A549 (cell line): ENCODE measurements around the gene DMRT1. TPM values are rescaled to one million over a fixed set of nuclear protein-coding genes. Genes with fewer than 3 reads are reported as not detected.

Experiments
- ATAC-seq, 2 experiments: fragments of 200-7000 bp in 1 of 2; fragments of >200 bp in 1 of 2; cut with Nextera tagmentation in 1 of 2; cut with Tn5 transposase in 1 of 2; 3 replicates each; pipeline versions ENCODE4 v1.8.0 to v1.9.1; 2018 to 2020; ENCODE audit warnings: mild to moderate bottlenecking in 1 of 2, moderate library complexity in 1 of 2
- CTCF ChIA-PET: fragments of 300-600 bp; sonication (Branson Sonifier 250); formaldehyde crosslinking; extraction: SDS; loops from one replicate; lab custom pipeline; 2021; ENCODE audit warnings: antibody characterized with exemption, inconsistent platforms; lab: Yijun Ruan, JAX
- POLR2A ChIA-PET: fragments of 350-600 bp; formaldehyde crosslinking; extraction: SDS; loops from one replicate; lab custom pipeline; 2021; ENCODE audit warnings: antibody characterized with exemption, inconsistent platforms; lab: Yijun Ruan, JAX
- DNase-seq, 2 experiments: peaks; one replicate each; pipeline versions ENCODE4 v3.0.0 to v3.0.0-alpha.2; 2011 to 2016; ENCODE audit warnings: low read depth in 1 of 2, low spot score in 1 of 2
- FAIRE-seq: peaks from 2 replicates; lab custom pipeline; 2011; peaks lifted over from hg19 to GRCh38; lab: Jason Lieb, UNC
- H3K27ac ChIP-seq, 2 experiments: fragments of >200 bp; sonication (Bioruptor Twin); formaldehyde crosslinking; 3 replicates each; pipeline ENCODE4 v1.5.1; 2016 to 2017
- H3K4me1 ChIP-seq: fragments of >200 bp; sonication (Bioruptor Twin); formaldehyde crosslinking; 3 replicates; pipeline ENCODE4 v1.6.1; 2016
- H3K4me2 ChIP-seq: fragments of >200 bp; sonication (Bioruptor Twin); formaldehyde crosslinking; 3 replicates; pipeline ENCODE4 v1.6.1; 2016
- H3K4me3 ChIP-seq: fragments of >200 bp; sonication (Bioruptor Twin); formaldehyde crosslinking; 3 replicates; pipeline ENCODE4 v1.5.1; 2016
- H3K9me3 ChIP-seq: fragments of >200 bp; sonication (Bioruptor Twin); formaldehyde crosslinking; 3 replicates; pipeline ENCODE4 v1.6.1; 2016
- CEBPB ChIP-seq, 2 experiments: fragments of >200 bp in 1 of 2; sonication (Bioruptor Twin) in 1 of 2; formaldehyde crosslinking in 1 of 2; IDR thresholded peaks; 2 replicates each; pipeline ENCODE4 v1.6.1; 2012 to 2016
- CHD2 ChIP-seq: fragments of 150-350 bp; IDR thresholded peaks from 2 replicates; pipeline ENCODE4 v1.6.1; 2014; ENCODE audit warnings: low read length; ENCODE audit not compliant: partially characterized antibody
- CHD4 ChIP-seq: fragments of 200-600 bp; sonication (generic); IDR thresholded peaks from 2 replicates; pipeline ENCODE4 v1.6.1; 2016; ENCODE audit warnings: antibody characterized with exemption, mild to moderate bottlenecking, borderline replicate concordance
- EHMT2 ChIP-seq: fragments of 200-600 bp; sonication (generic); IDR thresholded peaks from 2 replicates; pipeline ENCODE4 v1.6.1; 2016; ENCODE audit warnings: antibody characterized with exemption, low read depth, mild to moderate bottlenecking, moderate library complexity
- FOXS1 ChIP-seq: fragments of 250-450 bp; sonication (Bioruptor Pico); IDR thresholded peaks from 2 replicates; pipeline ENCODE4 v1.5.0; 2020; ENCODE audit warnings: mild to moderate bottlenecking, moderate library complexity
- HDAC2 ChIP-seq: fragments of 200-600 bp; sonication (generic); IDR thresholded peaks from 2 replicates; pipeline ENCODE4 v1.6.1; 2016
- HEYL ChIP-seq: fragments of 250-450 bp; sonication (Bioruptor Pico); IDR thresholded peaks from 2 replicates; pipeline ENCODE4 v1.8.0; 2021; ENCODE audit warnings: mild to moderate bottlenecking, moderate library complexity
- HOXA7 ChIP-seq: fragments of 250-450 bp; sonication (Bioruptor Pico); IDR thresholded peaks from 2 replicates; pipeline ENCODE4 v1.5.0; 2020; ENCODE audit warnings: mild to moderate bottlenecking, moderate library complexity
- HOXB13 ChIP-seq: fragments of 250-450 bp; sonication (Bioruptor Pico); IDR thresholded peaks from 2 replicates; pipeline ENCODE4 v1.5.0; 2020; ENCODE audit warnings: low read depth, mild to moderate bottlenecking, moderate library complexity
- JUNB ChIP-seq: fragments of >200 bp; sonication (Bioruptor Twin); formaldehyde crosslinking; IDR thresholded peaks from 2 replicates; pipeline ENCODE4 v1.6.1; 2016
- NFE2L2 ChIP-seq: fragments of 150-350 bp; conservative IDR thresholded peaks from 2 replicates; pipeline ENCODE4 v1.6.1; 2014; ENCODE audit warnings: low read length
- NR3C1 ChIP-seq: fragments of >200 bp; sonication (Bioruptor Twin); formaldehyde crosslinking; IDR thresholded peaks from 3 replicates; pipeline ENCODE4 v1.6.1; 2017
- PHF8 ChIP-seq: fragments of 200-600 bp; sonication (generic); IDR thresholded peaks from 2 replicates; pipeline ENCODE4 v1.6.1; 2016; ENCODE audit warnings: low read depth, mild to moderate bottlenecking, antibody characterized with exemption, moderate library complexity, borderline replicate concordance
- POLR2A ChIP-seq: IDR thresholded peaks from 2 replicates; pipeline ENCODE4 v1.6.1; 2012; ENCODE audit warnings: mild to moderate bottlenecking, low read length
- RARB ChIP-seq: fragments of 250-450 bp; sonication (Bioruptor Pico); IDR thresholded peaks from 2 replicates; pipeline ENCODE4 v1.8.0; 2021; ENCODE audit warnings: mild to moderate bottlenecking, moderate library complexity
- RCOR1 ChIP-seq: fragments of 150-350 bp; IDR thresholded peaks from 2 replicates; pipeline ENCODE4 v1.6.1; 2014; ENCODE audit warnings: antibody characterized with exemption, low read length, low read depth
- RFX5 ChIP-seq: fragments of 450-650 bp; IDR thresholded peaks from 2 replicates; pipeline ENCODE4 v1.7.1; 2014; ENCODE audit warnings: antibody characterized with exemption, mild to moderate bottlenecking, moderate library complexity
- TFCP2L1 ChIP-seq: fragments of 250-450 bp; sonication (Bioruptor Pico); IDR thresholded peaks from 2 replicates; pipeline ENCODE4 v1.5.0; 2021; ENCODE audit warnings: mild to moderate bottlenecking
- TP53 ChIP-seq: fragments of 250-450 bp; sonication (Bioruptor Pico); IDR thresholded peaks from 2 replicates; pipeline ENCODE4 v1.5.0; 2021; ENCODE audit warnings: mild to moderate bottlenecking, moderate library complexity
- ZNF302 ChIP-seq: fragments of 250-450 bp; sonication (Bioruptor Pico); IDR thresholded peaks from 2 replicates; pipeline ENCODE4 v1.9.0; 2021; ENCODE audit warnings: inconsistent platforms, mild to moderate bottlenecking, moderate library complexity
- WGBS: methylation state at CpG from one replicate; pipeline ENCODE4 v1.1.6; 2017; ENCODE audit errors: missing lambda C conversion rate; 5-methylcytosine and 5-hydroxymethylcytosine counted together
- polyA plus RNA-seq, 4 experiments: library from polyadenylated mRNA; depleted of rRNA in 3 of 4; stranded (reverse); fragments of >200 nt; fragmentation: RNase III in 1 of 4; extraction: RNeasy Plus Mini Kit Qiagen cat#74134 plus additional on column Dnase treatment in 1 of 4; gene quantifications; 2 replicates in 3 of 4; 3 replicates in 1 of 4; pipeline ENCODE4 v1.2.3, GENCODE V29; 2011 to 2017
- TF ChIP-seq, protein P1 (sequence below): fragments of >200 bp; sonication (Bioruptor Twin); formaldehyde crosslinking; IDR thresholded peaks from 3 replicates; pipeline ENCODE4 v1.5.1; 2016
- TF ChIP-seq, protein P2 (sequence below): IDR thresholded peaks from 2 replicates; pipeline ENCODE4 v1.6.1; 2012; ENCODE audit warnings: low read depth, borderline replicate concordance
- TF ChIP-seq, protein P3 (sequence below): fragments of 150-350 bp; IDR thresholded peaks from 2 replicates; pipeline ENCODE4 v1.6.1; 2014; ENCODE audit warnings: low read depth, mild to moderate bottlenecking, low read length

DMRT1 gene
- polyA plus RNA-seq, 2 of the 4 experiments (the other 2 are of a cell fraction): not detected

DNA sequence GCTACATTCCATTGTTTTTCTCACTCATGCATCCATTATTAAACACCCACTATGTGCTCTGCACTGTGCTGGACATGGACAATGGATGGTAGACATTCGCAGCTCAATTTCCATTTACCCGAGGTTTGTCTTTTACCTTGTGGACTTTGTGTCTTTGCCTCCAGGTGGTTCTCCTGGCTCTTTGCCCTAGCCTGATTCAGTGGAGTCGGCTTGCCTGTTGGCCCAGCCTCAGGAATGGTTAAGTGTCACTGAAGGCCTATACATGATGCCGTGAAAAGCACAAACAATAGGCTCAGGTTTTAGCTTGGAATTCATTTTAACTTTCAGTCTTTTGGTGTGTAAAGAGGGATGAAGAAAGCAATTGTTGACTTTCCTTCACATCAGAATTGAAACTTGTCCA lies 118.4 kb downstream of the DMRT1 start:
- no peak for FAIRE-seq
- no peak for ATAC-seq
- H3K4me2 ChIP-seq: no peak overlapping the region
- H3K4me3 ChIP-seq: no peak overlapping the region
- 3% methylated on average over 4 of the region's 4 CpGs for WGBS
- POLR2A ChIA-PET: no interaction called here
- H3K9me3 ChIP-seq: no peaks in the 10 kb centered on the region
- CTCF ChIA-PET: no interaction called here
- no peaks in the 10 kb centered on the region for H3K4me1 ChIP-seq
- TF ChIP-seq CHD2 (no peak), NR3C1 (no peak), JUNB (no peak), HOXA7 (no peak), NFE2L2 (no peak), FOXS1 (CRISPR knock-in tag) (no peak), TP53 (CRISPR knock-in tag) (no peak), RARB (CRISPR knock-in tag) (no peak), POLR2A (no peak), RCOR1 (no peak), TFCP2L1 (CRISPR knock-in tag) (no peak)
- TF ChIP-seq, protein P1, sequence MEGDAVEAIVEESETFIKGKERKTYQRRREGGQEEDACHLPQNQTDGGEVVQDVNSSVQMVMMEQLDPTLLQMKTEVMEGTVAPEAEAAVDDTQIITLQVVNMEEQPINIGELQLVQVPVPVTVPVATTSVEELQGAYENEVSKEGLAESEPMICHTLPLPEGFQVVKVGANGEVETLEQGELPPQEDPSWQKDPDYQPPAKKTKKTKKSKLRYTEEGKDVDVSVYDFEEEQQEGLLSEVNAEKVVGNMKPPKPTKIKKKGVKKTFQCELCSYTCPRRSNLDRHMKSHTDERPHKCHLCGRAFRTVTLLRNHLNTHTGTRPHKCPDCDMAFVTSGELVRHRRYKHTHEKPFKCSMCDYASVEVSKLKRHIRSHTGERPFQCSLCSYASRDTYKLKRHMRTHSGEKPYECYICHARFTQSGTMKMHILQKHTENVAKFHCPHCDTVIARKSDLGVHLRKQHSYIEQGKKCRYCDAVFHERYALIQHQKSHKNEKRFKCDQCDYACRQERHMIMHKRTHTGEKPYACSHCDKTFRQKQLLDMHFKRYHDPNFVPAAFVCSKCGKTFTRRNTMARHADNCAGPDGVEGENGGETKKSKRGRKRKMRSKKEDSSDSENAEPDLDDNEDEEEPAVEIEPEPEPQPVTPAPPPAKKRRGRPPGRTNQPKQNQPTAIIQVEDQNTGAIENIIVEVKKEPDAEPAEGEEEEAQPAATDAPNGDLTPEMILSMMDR: no peak
- DNase-seq: no peak
- no peak overlapping the region for H3K27ac ChIP-seq

DNA sequence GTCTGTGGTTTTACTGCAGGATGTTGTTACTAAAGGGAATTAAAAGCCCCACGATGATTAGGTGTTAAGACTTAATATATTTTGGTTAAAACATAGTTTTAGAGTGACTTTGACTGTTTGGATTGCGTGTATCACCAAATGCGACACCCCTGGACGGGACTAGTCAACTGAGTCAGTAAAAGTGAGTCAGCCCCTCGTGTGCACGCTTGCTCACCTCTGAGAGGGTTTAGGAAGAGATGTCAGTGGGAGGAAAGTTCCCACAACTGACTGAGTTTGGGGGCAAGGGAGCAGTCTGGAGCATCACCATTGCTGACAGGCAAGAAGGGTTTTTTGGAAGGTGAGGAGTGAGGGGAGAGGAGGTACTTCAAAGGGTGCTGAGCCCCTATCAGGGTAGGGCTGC lies 120.5 kb downstream of the DMRT1 start:
- 0% methylated on average over 6 of the region's 6 CpGs for WGBS
- Histone ChIP-seq H3K4me3 (no peak overlapping the region), H3K27ac (no peak overlapping the region), H3K4me1 (no peaks in the 10 kb centered on the region), H3K4me2 (no peak overlapping the region), H3K9me3 (no peaks in the 10 kb centered on the region)
- no peak for DNase-seq
- CTCF ChIA-PET: no interaction called here
- POLR2A ChIA-PET: no interaction called here
- no peak for FAIRE-seq
- no peak for ATAC-seq
- TF ChIP-seq RFX5 (no peak), TFCP2L1 (CRISPR knock-in tag) (no peak), HEYL (CRISPR knock-in tag) (no peak), PHF8 (no peak), NR3C1 (no peak), HOXB13 (CRISPR knock-in tag) (no peak), NFE2L2 (no peak), HDAC2 (no peak)
- TF ChIP-seq, protein P2, sequence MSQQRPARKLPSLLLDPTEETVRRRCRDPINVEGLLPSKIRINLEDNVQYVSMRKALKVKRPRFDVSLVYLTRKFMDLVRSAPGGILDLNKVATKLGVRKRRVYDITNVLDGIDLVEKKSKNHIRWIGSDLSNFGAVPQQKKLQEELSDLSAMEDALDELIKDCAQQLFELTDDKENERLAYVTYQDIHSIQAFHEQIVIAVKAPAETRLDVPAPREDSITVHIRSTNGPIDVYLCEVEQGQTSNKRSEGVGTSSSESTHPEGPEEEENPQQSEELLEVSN: no peak

DNA sequence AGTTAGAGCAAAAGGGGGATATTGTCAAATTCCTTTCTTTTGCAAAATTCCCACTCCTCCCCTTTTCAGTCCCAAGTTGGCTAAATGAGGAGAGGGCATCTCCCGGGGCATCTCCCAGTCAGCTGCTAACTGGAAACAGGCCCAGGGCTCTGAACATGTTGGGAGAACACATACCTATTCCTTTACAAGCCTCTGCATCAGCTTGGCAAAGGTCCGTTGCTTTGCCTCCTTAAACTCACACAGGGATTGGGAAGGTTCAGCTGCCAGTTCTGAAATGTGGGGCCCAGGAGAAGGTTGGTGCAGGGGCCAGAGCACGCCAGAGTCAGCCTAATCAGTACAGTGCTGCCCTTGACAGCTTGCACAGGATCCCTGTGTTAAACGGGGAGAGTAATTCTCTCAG lies 124.0 kb downstream of the DMRT1 start:
- no peak overlapping the region for H3K4me3 ChIP-seq
- ChIA-PET POLR2A (no interaction called here), CTCF (no interaction called here)
- H3K4me2 ChIP-seq: no peak overlapping the region
- WGBS: 0% methylated on average over 4 of the region's 4 CpGs
- no peaks in the 10 kb centered on the region for H3K9me3 ChIP-seq
- no peaks in the 10 kb centered on the region for H3K4me1 ChIP-seq
- no peak for ATAC-seq
- DNase-seq: no peak
- FAIRE-seq: no peak
- TF ChIP-seq, protein P3, sequence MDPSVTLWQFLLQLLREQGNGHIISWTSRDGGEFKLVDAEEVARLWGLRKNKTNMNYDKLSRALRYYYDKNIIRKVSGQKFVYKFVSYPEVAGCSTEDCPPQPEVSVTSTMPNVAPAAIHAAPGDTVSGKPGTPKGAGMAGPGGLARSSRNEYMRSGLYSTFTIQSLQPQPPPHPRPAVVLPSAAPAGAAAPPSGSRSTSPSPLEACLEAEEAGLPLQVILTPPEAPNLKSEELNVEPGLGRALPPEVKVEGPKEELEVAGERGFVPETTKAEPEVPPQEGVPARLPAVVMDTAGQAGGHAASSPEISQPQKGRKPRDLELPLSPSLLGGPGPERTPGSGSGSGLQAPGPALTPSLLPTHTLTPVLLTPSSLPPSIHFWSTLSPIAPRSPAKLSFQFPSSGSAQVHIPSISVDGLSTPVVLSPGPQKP: no peak
- no peak for TF ChIP-seq CHD4
- no peak for TF ChIP-seq CHD2
- no peak for TF ChIP-seq TP53 (CRISPR knock-in tag)
- no peak for TF ChIP-seq HEYL (CRISPR knock-in tag)
- no peak for TF ChIP-seq EHMT2
- TF ChIP-seq ZNF302 (CRISPR knock-in tag): no peak
- no peak for TF ChIP-seq CEBPB (IDR thresholded peaks at IDR 0.05)
- TF ChIP-seq, all 56 proteins: peak for 0
- no peak overlapping the region for H3K27ac ChIP-seq
